ENCODE data around the gene TCF7. TPM values are rescaled to one million over a fixed set of nuclear protein-coding genes. Genes with fewer than 3 reads are reported as not detected.

Gene TCF7
- total RNA-seq, 1 donor from 2014 or later, result 5.7 TPM

DNA sequence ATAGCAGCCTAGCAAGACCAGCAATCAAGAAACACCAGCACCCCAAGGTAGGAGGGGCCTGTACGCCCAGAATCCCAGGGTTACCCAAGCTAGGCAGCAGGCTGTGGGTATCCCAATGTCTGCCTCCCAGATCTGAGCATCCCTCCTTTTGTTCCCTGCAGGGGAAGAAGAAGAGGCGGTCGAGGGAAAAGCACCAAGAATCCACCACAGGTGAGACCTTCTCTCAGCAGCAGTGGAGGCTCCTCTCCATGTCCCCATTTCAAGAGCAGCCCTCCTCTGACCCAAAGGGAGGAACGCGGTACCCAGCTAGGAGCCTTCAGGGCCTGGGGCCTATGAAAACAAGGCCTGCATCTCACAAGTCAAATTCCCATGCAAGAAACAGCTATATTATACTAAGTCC lies 28.9 kb downstream of the TCF7 start:
- no peaks in the 10 kb centered on the region for H3K27me3 ChIP-seq (ENCODE audit: low read depth)
- no peak for DNase-seq
- H3K36me3 ChIP-seq, result peaks cover 91% of the 10 kb centered on the region
- ATAC-seq, result no peak
- TF ChIP-seq, protein P1, sequence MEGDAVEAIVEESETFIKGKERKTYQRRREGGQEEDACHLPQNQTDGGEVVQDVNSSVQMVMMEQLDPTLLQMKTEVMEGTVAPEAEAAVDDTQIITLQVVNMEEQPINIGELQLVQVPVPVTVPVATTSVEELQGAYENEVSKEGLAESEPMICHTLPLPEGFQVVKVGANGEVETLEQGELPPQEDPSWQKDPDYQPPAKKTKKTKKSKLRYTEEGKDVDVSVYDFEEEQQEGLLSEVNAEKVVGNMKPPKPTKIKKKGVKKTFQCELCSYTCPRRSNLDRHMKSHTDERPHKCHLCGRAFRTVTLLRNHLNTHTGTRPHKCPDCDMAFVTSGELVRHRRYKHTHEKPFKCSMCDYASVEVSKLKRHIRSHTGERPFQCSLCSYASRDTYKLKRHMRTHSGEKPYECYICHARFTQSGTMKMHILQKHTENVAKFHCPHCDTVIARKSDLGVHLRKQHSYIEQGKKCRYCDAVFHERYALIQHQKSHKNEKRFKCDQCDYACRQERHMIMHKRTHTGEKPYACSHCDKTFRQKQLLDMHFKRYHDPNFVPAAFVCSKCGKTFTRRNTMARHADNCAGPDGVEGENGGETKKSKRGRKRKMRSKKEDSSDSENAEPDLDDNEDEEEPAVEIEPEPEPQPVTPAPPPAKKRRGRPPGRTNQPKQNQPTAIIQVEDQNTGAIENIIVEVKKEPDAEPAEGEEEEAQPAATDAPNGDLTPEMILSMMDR (IDR thresholded peaks at IDR 0.05), result no peak
- no peak overlapping the region for H3K4me3 ChIP-seq
- intact Hi-C loops (cut with DNase I), result no loop called here
- no peak overlapping the region for H3K27ac ChIP-seq
- no peaks in the 10 kb centered on the region for H3K9me3 ChIP-seq
- peaks cover 30% of the 10 kb centered on the region for H3K4me1 ChIP-seq

DNA sequence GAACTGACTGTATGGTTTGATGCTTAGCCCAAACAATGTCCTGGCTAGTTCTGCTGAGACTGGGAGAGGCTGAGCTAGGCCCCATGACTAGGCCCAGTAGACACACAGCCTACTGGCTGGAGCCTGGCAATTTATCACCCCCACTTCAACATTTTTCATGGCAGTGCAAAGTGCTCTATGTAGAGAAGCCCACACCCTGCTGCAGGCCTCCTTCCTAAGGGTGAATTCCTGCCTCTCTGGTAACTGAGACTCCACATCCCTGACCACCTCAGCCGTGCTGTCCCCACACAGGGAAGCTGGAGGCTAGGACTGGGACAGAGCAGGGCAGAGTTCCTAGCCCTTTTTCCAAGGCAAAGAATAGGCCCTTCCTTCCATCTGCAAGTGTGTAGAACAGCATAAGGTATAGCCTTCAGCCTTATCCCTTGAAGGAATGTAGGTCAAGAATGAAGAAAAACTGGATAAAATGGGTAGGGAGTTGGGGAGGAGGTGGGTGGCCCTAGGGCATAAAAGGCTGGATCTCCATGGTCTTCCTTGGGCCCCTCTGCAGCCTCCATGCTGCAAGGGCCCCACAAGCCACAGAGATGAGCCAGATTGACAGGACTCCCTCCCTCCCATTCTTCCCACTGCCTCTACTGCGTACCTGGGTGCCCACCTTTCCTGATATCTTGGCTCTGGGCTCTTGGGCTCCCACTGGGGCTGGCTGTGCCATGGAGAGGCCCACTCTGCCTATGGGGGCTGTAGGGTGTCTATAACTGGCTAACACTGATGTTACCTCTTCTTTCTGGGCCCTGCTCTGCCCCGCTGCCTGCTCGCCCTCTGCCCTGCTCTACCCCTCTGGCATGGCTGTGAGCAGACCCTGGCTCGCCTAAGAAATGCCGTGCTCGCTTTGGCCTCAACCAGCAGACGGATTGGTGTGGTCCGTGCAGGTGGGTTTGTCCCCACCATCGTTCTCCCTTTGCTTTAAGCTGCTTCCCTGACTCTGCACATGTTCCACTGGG lies 29.8 kb downstream of the TCF7 start:
- ATAC-seq (no peak), DNase-seq (no peak)
- TF ChIP-seq, protein P1 (IDR thresholded peaks at IDR 0.05), result no peak
- Histone ChIP-seq H3K4me3 (no peak overlapping the region), H3K27me3 (ENCODE audit: low read depth) (no peaks in the 10 kb centered on the region), H3K36me3 (peaks cover 89% of the 10 kb centered on the region), H3K4me1 (peaks cover 33% of the 10 kb centered on the region), H3K9me3 (no peaks in the 10 kb centered on the region), H3K27ac (no peak overlapping the region)
- intact Hi-C loops (cut with DNase I), result no loop called here

DNA sequence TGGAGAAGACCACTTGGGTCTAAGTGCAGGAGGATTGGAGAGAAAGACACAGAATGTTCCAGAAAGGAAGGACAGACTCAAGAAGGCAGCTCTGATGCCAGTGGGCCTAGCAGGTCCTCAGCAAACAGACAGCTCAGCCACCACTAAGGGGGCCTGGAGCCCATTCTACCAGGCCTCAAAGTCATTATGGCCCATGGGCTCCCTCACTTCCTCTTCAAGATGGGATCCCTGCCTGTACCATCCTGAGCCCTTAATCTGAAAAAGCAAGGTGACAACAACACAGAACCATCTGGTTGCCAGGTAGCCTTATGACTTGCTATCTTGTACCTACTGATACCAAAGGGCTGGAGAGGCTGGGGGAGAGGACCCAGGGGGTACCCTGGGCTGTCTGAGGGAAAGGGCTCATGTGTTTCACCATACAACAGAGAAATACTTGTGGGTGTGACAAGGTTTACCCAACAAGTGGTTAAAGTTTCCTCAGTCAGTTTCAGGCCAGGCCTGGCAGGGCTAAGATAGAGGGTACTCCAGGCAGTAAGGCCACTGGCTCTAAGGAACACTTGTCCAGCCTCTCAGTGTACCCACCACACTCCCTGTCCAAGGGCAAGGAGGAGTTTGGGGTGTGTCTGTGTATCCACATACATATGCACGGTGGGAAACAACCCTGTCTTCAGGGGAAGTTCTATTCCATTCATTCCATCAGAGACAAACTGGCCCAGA lies 30.7 kb downstream of the TCF7 start:
- intact Hi-C loops (cut with DNase I), result no loop called here
- no peak for DNase-seq

DNA sequence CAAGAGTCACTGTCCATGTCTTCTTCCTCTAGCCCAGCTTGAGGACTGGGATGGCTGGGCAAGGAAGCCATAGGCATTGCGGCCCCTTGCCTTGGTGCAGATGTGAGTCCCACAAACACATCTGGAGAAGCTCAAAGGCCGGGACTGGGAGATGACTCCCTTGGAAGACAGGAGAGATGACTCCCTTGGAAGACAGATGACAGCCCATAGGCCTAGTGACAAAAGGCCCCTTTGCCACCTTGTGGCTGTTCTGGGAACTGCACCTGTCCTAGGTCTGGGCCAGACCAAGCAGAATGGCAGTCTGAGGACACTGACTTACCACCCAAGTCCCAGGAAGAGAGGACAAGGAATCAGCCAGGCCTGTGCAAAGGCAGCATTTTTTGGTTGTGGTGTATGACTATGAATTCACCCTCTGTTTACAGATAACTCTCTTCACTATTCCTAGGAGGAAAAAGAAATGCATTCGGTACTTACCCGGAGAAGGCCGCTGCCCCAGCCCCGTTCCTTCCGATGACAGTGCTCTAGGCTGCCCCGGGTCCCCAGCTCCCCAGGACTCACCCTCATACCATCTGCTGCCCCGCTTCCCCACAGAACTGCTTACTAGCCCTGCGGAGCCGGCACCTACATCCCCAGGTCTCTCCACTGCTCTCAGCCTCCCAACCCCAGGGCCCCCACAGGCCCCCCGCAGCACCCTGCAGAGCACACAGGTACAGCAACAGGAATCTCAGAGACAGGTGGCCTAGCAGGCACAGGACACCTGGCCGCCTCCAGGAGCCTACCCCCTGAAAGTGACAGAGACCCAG lies 31.5 kb downstream of the TCF7 start:
- peaks cover 97% of the 10 kb centered on the region for H3K36me3 ChIP-seq
- no peaks in the 10 kb centered on the region for H3K27me3 ChIP-seq (ENCODE audit: low read depth)
- no peak overlapping the region for H3K27ac ChIP-seq
- ATAC-seq (peak; percentile 87), DNase-seq (peak; percentile 73)
- H3K4me3 ChIP-seq, result no peak overlapping the region
- TF ChIP-seq, protein P1 (IDR thresholded peaks at IDR 0.05), result peak; percentile 99
- peaks cover 40% of the 10 kb centered on the region for H3K4me1 ChIP-seq
- intact Hi-C loops (cut with DNase I), result no loop called here
- no peaks in the 10 kb centered on the region for H3K9me3 ChIP-seq

More for the DNA sequence above, 30.7 kb downstream of the TCF7 start:
- no peak overlapping the region for H3K4me3 ChIP-seq
- no peaks in the 10 kb centered on the region for H3K27me3 ChIP-seq (ENCODE audit: low read depth)
- TF ChIP-seq, protein P1 (IDR thresholded peaks at IDR 0.05), result no peak
- H3K4me1 ChIP-seq, result peaks cover 40% of the 10 kb centered on the region
- H3K27ac ChIP-seq, result no peak overlapping the region
- peaks cover 92% of the 10 kb centered on the region for H3K36me3 ChIP-seq
- ATAC-seq, result no peak
- H3K9me3 ChIP-seq, result no peaks in the 10 kb centered on the region

Data from lower lobe of right lung (tissue), 2 donors.